HG02588 (cell line): ENCODE results near the gene CAMK2G.

Experiments
- ATAC-seq: cut with Tn5 transposase; IDR thresholded peaks from one replicate; pipeline ENCODE4 v1.9.1; 2021; ENCODE audit warnings: mild to moderate bottlenecking, moderate library complexity; ENCODE audit not compliant: unreplicated experiment

CAMK2G gene

GRCh38 chr10:73865459-73866442 is 8.6 kb downstream of the CAMK2G start:
- ATAC-seq = peak; percentile 81

GRCh38 chr10:73865107-73865458 is 9.3 kb downstream of the CAMK2G start:
- no peak for ATAC-seq

- ATAC-seq = no peak
Observed at GRCh38 chr10:73864229-73864628, 10.1 kb downstream of the CAMK2G start.

- no peak for ATAC-seq
Observed at GRCh38 chr10:73863039-73863817, 11.1 kb downstream of the CAMK2G start.

- ATAC-seq = no peak
Observed at GRCh38 chr10:73862011-73862410, 12.3 kb downstream of the CAMK2G start.

GRCh38 chr10:73859784-73860491 is 14.4 kb downstream of the CAMK2G start:
- no peak for ATAC-seq

- ATAC-seq = no peak
Observed at GRCh38 chr10:73859428-73859783, 14.9 kb downstream of the CAMK2G start.

- ATAC-seq = no peak
Observed at GRCh38 chr10:73858750-73859427, 15.5 kb downstream of the CAMK2G start.

- ATAC-seq = no peak
Observed at GRCh38 chr10:73858013-73858708, 16.2 kb downstream of the CAMK2G start.

GRCh38 chr10:73857446-73857845 is 16.9 kb downstream of the CAMK2G start:
- no peak for ATAC-seq

- no peak for ATAC-seq
Observed at GRCh38 chr10:73856261-73856660, 18.1 kb downstream of the CAMK2G start.

GRCh38 chr10:73855413-73855812 is 18.9 kb downstream of the CAMK2G start:
- no peak for ATAC-seq

GRCh38 chr10:73854310-73854709 is 20.0 kb downstream of the CAMK2G start:
- ATAC-seq = no peak

- ATAC-seq = no peak
Observed at GRCh38 chr10:73853196-73853595, 21.2 kb downstream of the CAMK2G start.

- ATAC-seq = no peak
Observed at GRCh38 chr10:73850863-73851461, 23.4 kb downstream of the CAMK2G start.

- ATAC-seq = no peak
Observed at GRCh38 chr10:73850211-73850610, 24.1 kb downstream of the CAMK2G start.

- peak; percentile 87 for ATAC-seq
Observed at GRCh38 chr10:73848821-73849489, 25.4 kb downstream of the CAMK2G start.

GRCh38 chr10:73847031-73847430 is 27.3 kb downstream of the CAMK2G start:
- ATAC-seq = no peak

- no peak for ATAC-seq
Observed at GRCh38 chr10:73843261-73843660, 31.1 kb downstream of the CAMK2G start.
